RWPE2 (cell line): Measurements from ENCODE around the gene KRT79.

Experiments used
- ATAC-seq: fragments of 200-7000 bp; cut with Tn5 transposase; 3 replicates; pipeline ENCODE4 v1.9.1; 2021; ENCODE audit warnings: low read depth
- DNase-seq: peaks from one replicate; pipeline ENCODE4 v3.0.0-alpha.2; 2020; ENCODE audit warnings: low spot score
- H3K27ac ChIP-seq: fragments of 450-650 bp; 2 replicates; pipeline ENCODE4 v1.5.1; 2017; ENCODE audit warnings: mild to moderate bottlenecking; ENCODE audit not compliant: poor library complexity, severe bottlenecking
- H3K27me3 ChIP-seq: fragments of 250-450 bp; sonication (Bioruptor Pico); 2 replicates; pipeline ENCODE4 v1.5.1; 2021; ENCODE audit warnings: mild to moderate bottlenecking, moderate library complexity; ENCODE audit not compliant: insufficient read depth, poor library complexity, severe bottlenecking
- H3K36me3 ChIP-seq: fragments of 250-450 bp; sonication (Bioruptor Pico); 2 replicates; pipeline ENCODE4 v1.5.1; 2020; ENCODE audit warnings: low read depth, mild to moderate bottlenecking, moderate library complexity
- H3K4me1 ChIP-seq: fragments of 250-450 bp; sonication (Bioruptor Pico); 2 replicates; pipeline ENCODE4 v1.5.1; 2021; ENCODE audit warnings: mild to moderate bottlenecking, moderate library complexity; ENCODE audit not compliant: insufficient read depth, poor library complexity, severe bottlenecking
- H3K4me3 ChIP-seq: fragments of 250-450 bp; sonication (Bioruptor Pico); 2 replicates; pipeline ENCODE4 v1.5.1; 2021; ENCODE audit warnings: mild to moderate bottlenecking, moderate library complexity; ENCODE audit not compliant: severe bottlenecking
- H3K9me3 ChIP-seq: fragments of 250-450 bp; sonication (Bioruptor Pico); 2 replicates; pipeline ENCODE4 v1.5.1; 2021; ENCODE audit warnings: mild to moderate bottlenecking, moderate library complexity; ENCODE audit not compliant: severe bottlenecking
- TF ChIP-seq, protein P1 (sequence below): fragments of 450-650 bp; IDR thresholded peaks from one replicate; pipeline ENCODE4 v1.5.1; 2017; ENCODE audit warnings: mild to moderate bottlenecking, moderate library complexity; ENCODE audit not compliant: poor library complexity, severe bottlenecking

The KRT79 gene

DNA sequence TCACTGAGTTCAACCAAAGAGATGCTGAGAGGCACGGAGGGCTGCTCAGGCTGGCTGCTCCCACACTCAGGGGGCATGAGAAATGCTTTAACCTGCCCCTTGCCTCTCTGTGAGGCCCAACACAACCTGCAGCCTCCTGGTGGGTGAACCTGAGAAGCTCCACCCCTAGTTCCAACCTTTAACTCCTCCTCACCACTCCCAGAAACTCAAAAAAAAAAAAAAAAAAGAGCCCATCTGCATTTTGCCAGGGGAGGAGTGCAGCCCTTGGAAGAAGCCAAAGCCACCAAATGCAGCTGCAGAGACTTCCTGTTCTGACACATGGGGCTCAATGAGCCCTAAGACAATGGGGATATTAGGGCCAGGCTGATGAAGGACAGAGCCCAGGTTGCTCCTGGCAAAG is 29.1 kb downstream of the KRT79 start:
- no peak for DNase-seq
- no peaks in the 10 kb centered on the region for H3K27me3 ChIP-seq

DNA sequence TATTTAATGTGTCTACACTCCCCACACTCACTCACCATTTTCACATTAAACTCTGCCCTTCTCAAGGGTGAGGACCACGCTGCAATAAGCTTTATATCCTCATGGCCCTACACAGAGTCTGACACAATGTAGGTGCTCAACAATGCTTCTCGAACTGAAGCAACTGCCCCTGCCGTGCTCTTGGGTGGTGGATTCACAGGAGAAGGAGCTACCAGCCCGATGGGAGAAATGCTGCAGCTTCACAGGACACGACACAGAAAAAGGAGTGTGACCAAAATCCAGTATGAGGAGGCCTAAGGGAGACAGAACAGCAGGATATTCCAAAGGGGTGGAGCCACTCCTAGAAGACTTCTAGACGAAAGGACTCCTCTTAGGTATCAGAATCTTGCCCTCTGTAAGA is 31.7 kb downstream of the KRT79 start:
- Histone ChIP-seq H3K27me3 (no peaks in the 10 kb centered on the region), H3K27ac (no peak overlapping the region), H3K4me3 (no peak overlapping the region), H3K9me3 (no peaks in the 10 kb centered on the region), H3K36me3 (no peaks in the 10 kb centered on the region), H3K4me1 (peaks cover 27% of the 10 kb centered on the region)
- DNase-seq (no peak), ATAC-seq (no peak)
- TF ChIP-seq, protein P1, sequence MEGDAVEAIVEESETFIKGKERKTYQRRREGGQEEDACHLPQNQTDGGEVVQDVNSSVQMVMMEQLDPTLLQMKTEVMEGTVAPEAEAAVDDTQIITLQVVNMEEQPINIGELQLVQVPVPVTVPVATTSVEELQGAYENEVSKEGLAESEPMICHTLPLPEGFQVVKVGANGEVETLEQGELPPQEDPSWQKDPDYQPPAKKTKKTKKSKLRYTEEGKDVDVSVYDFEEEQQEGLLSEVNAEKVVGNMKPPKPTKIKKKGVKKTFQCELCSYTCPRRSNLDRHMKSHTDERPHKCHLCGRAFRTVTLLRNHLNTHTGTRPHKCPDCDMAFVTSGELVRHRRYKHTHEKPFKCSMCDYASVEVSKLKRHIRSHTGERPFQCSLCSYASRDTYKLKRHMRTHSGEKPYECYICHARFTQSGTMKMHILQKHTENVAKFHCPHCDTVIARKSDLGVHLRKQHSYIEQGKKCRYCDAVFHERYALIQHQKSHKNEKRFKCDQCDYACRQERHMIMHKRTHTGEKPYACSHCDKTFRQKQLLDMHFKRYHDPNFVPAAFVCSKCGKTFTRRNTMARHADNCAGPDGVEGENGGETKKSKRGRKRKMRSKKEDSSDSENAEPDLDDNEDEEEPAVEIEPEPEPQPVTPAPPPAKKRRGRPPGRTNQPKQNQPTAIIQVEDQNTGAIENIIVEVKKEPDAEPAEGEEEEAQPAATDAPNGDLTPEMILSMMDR = no peak

More for the DNA sequence above, 29.1 kb downstream of the KRT79 start:
- ATAC-seq = no peak
- no peaks in the 10 kb centered on the region for H3K36me3 ChIP-seq
- TF ChIP-seq, protein P1 = no peak
- peaks cover 8% of the 10 kb centered on the region for H3K4me1 ChIP-seq
- H3K4me3 ChIP-seq = no peak overlapping the region
- H3K9me3 ChIP-seq = no peaks in the 10 kb centered on the region
- no peak overlapping the region for H3K27ac ChIP-seq

DNA sequence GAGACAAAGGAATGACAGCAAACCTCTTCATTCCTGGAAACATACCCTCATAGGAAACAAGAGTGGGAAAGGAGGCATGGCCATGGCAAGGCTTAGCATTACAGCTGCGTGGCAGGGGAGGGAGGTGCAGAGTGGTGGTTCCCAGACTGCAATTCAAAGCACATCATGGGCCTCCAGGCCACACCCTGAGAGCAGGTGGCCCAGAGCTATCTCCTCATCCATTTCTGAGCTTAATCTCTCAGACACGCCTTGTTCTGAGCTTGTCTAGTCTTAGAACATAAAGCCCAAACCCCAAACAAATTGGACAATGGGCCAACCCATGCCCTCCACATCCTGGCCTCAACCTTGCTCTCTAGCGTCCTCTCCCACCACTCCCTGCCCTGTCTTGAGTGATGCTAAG is 32.3 kb downstream of the KRT79 start:
- Histone ChIP-seq H3K27me3 (no peaks in the 10 kb centered on the region), H3K4me1 (peaks cover 27% of the 10 kb centered on the region), H3K27ac (no peak overlapping the region), H3K9me3 (no peaks in the 10 kb centered on the region), H3K36me3 (no peaks in the 10 kb centered on the region), H3K4me3 (no peak overlapping the region)
- DNase-seq (no peak), ATAC-seq (no peak)
- TF ChIP-seq, protein P1 = no peak

DNA sequence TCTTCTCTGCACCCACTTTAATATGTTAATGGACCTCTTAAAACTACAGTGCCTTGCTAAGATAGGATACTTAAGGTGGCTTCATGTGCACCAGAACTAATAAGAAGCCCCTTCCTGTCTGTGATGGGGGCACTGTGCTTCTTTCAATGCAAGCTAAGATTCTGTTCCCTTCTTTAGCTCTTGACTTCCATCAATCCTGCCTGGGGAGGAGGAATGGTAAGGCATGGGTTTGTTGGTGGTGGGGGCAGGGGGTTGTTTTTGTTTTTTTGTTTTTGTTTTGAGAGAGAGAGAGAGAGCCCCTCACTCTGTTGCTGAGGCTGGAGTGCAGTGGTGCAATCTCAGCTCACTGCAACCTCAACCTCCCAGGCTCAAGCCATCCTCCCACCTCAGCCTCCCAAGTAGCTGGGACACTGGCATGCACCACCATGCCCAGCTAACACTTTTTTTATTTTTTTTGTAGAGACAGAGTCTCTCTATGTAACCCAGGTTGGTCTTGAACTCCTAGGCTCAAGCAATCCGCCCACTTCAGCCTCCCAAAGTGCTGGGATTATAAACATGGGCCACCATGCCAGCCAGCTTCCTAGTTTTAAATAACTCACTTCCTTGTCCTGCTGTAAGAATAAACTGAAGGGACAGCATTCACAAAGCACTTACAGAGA is 33.7 kb downstream of the KRT79 start:
- no peaks in the 10 kb centered on the region for H3K36me3 ChIP-seq
- no peaks in the 10 kb centered on the region for H3K27me3 ChIP-seq
- no peaks in the 10 kb centered on the region for H3K9me3 ChIP-seq
- no peak overlapping the region for H3K4me3 ChIP-seq
- DNase-seq (no peak), ATAC-seq (no peak)
- TF ChIP-seq, protein P1 = no peak
- peak overlapping the region; percentile 66 for H3K27ac ChIP-seq
- peaks cover 27% of the 10 kb centered on the region for H3K4me1 ChIP-seq

DNA sequence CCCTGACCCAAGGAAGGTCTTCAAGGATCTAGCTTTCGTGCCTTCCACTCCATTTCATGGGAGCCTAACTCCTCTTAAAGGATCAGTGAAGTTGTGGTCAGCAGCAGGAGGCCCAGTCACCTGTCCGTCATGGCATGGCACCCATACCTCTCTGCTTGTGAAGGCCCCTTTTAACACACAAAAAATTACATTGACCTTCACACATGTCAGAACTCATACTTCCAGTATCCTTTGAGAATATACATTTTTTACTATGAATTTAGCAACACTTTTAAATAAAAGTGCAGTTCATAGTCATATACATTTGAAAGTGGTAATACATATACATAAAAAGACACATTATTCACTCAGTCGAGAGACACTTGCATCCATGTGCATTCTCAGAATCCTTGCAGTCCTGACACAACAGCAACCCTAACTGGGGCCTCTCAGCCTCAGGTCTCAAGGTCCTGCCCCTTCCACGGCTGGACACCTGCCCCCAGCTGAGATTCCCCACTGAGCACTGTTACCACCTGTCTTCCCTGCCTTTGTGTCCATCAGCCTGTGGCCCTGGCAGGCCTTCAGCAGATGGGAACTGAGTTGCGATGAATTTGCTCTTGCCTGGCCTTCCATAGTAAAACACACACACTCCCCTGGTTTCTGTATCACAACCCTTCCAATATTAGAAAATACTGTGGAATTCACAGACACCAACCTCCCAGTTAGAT is 34.5 kb downstream of the KRT79 start:
- Histone ChIP-seq H3K27me3 (no peaks in the 10 kb centered on the region), H3K9me3 (no peaks in the 10 kb centered on the region), H3K27ac (peak overlapping the region; percentile 66), H3K36me3 (no peaks in the 10 kb centered on the region), H3K4me1 (peaks cover 27% of the 10 kb centered on the region), H3K4me3 (no peak overlapping the region)
- no peak for DNase-seq
- ATAC-seq = no peak
- TF ChIP-seq, protein P1 = no peak
